Caki2 (cell line): ENCODE results near the gene SNCAIP. TPM values are rescaled to one million over a fixed set of nuclear protein-coding genes. Genes with fewer than 3 reads are reported as not detected.
A peak's percentile ranks its signal among the peaks of the same experiment; 100 is the strongest.

Experiments
- DNase-seq: peaks from one replicate; pipeline ENCODE4 v3.0.0-alpha.2; 2015; ENCODE audit warnings: low read depth
- in situ Hi-C: cut with HindIII; loops from 2 replicates; pipeline ENCODE4 v1.10.0; 2016; ENCODE audit warnings: low sequenced_read_pairs, low pct_unique_long_range_greater_than_20kb, mixed read lengths
- total RNA-seq: library from RNA; depleted of rRNA; stranded (reverse); fragments of >200 nt; shearing (Covaris generic); gene quantifications from 2 replicates; pipeline ENCODE4 v1.2.3, GENCODE V29; 2014; ENCODE audit warnings: low replicate concordance

Gene SNCAIP
- total RNA-seq, 1 experiment from 2014 or later, result not detected

GRCh38 chr5:122408592-122409224, 96.7 kb downstream of the SNCAIP start:
- in situ Hi-C loops, result no loop called here

DNA sequence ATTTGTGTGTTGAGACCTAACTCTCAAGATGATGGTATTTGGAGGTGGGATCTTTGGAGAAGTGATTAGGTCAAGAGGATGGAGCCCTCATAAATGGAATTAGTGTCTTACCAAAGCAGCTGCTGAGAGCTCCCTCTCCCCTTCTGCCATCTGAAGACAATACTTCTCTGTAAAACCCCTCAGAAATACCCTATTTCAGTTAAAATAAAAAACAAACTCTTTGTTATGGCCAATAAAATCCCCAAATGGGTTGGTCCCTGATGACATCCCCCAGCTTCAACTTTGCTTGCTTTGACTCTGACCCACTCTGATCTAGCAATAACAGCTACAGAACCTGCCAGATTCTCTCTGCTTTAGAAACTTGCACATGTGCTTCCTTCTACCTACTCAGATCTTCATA, 100.9 kb downstream of the SNCAIP start:
- in situ Hi-C loops, result no loop called here
- no peak for DNase-seq

More at GRCh38 chr5:122408592-122409224, 96.7 kb downstream of the SNCAIP start:
- no peak for DNase-seq

DNA sequence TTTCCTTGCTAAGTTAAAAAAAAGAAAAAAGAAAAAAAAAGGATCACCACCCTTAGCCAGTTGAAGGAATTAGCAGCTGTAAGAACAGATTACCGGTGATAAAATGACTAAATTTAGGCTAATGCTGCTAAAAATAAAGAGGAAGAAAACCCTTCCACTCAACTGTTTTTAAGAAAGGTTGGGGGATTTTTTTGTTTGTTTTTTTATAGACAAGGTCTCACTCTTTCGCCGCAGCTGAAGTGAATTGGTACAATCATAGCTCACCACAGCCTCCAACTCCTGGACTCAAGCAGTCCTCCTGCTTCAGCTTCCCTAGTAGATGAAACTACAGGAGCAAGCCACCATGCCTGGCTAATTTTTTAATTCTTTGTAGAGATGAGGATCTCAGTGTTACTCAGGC, 101.7 kb downstream of the SNCAIP start:
- DNase-seq, result no peak
- in situ Hi-C loops, result no loop called here

DNA sequence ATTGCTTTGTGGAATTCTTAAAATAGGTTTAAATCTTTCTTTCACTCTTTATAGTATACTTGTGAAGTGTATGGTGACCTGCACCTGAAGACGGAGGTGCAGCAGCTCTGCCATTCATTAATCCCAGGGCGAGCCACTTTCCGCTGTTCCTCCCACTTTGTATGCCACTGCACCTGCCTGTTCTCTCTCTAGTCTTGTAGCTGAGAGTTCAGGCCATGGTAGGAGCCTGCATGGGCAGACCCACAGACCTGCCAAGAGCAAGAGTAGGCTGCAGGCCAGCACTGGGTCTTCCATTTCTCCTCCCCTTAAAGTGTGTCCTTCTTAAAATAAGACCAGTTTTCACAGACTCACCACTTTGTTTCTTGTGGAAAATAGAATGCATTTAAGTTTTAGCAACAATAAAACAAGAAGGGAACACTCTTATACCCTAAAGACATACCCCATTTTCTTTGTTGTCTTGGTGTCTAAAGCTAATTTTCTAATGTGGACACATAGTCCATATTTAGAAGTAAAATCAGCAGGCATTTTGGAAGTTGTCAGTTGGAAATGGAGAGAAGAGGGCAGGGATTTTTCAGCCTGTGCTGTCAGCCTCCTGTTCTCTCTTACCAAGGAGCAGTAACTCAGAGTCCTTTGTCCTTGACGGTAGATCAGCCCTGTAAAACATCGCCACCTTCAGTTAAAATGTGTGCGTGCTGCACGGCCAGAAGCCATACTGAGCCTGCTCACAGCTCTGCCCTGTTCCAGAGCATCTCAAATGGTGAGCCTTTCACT, 103.2 kb downstream of the SNCAIP start:
- in situ Hi-C loops, result no loop called here
- DNase-seq, result peak; percentile 12

GRCh38 chr5:122415801-122416120, 103.7 kb downstream of the SNCAIP start:
- in situ Hi-C loops, result no loop called here
- DNase-seq, result no peak

GRCh38 chr5:122419142-122419894, 107.3 kb downstream of the SNCAIP start:
- in situ Hi-C loops, result no loop called here
- no peak for DNase-seq

GRCh38 chr5:122420091-122420490, 108.1 kb downstream of the SNCAIP start:
- no peak for DNase-seq
- in situ Hi-C loops, result no loop called here

GRCh38 chr5:122420537-122421236, 108.7 kb downstream of the SNCAIP start:
- in situ Hi-C loops, result no loop called here
- DNase-seq, result no peak

- in situ Hi-C loops, result no loop called here
- no peak for DNase-seq
These were observed 109.5 kb downstream of the SNCAIP start for GRCh38 chr5:122421374-122422079.

- in situ Hi-C loops, result no loop called here
- no peak for DNase-seq
These were observed 111.2 kb downstream of the SNCAIP start for GRCh38 chr5:122423221-122423620.

GRCh38 chr5:122424132-122424531, 112.1 kb downstream of the SNCAIP start:
- in situ Hi-C loops, result no loop called here
- DNase-seq, result no peak

DNA sequence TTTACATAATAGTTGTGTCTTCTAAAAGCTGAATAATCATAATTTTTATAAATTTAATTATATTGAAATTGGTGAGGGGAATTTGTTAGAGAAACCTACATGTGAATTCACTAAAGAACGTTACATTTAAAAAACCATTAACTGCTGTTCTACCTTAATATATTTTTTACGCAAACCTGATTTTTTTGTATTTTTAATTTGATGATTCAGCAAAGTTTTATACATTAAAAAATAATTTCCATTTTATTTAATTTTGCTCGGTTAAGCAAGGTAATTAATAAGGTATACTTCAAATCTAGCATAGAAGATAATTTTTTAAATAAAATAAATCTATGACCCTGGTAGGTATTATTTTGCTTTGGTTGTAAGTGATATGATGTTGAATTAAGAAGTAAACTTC, 114.3 kb downstream of the SNCAIP start:
- in situ Hi-C loops, result no loop called here
- no peak for DNase-seq

DNA sequence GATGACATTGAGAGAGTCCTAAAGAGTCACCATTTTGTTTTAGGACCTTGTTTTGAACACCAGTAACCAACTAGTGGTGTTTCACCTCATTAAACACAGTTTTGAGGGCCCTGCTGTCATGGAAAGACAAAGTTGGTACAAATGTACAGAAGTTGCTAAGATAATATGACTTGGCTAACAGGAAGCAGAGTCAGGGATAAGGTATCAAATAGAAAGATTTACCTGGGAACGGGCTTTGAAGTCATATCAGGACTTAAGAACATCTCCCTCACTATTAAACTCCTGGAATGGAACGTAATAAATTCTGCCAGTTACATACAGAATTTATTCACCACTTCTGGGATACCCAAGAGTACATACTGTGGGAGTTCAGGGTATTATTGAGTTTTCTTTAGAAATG, 115.6 kb downstream of the SNCAIP start:
- in situ Hi-C loops, result no loop called here
- DNase-seq, result no peak

DNA sequence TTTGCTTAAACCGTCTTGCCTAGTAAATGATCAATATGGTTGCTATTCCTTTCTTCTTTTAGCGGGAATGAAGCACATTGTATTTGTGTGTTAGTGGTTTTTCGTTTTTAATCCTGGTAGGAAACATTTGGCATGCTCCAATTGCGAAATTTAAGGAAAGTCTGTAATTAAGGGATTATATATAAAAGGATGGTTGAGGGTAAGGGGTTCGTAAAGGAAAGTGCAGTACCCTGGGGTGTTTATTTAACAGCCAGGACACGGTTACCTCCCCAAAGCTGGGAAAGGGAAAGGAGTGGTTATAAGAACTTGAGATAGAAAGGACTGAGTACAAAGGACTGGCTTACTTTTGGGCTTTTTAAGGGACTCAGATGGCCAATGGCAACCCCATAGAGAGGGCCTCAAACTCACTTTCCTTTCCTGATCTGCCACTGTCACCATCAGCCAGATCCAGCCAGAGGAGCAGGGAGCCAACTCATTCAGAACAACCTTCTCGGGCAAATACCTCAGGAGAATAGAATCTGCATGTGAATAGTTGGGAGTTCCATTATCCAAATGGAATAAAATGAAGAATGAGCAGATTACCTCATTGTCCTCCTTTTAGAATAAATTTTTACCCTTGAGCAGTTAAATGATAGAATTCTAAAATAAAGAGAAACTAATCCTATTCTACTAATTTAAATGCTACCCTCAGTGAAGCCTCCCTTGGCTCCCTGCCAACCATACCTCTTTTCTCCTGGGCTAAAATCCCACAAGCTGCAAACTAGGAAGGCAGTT, 117.7 kb downstream of the SNCAIP start:
- in situ Hi-C loops, result no loop called here
- no peak for DNase-seq

DNA sequence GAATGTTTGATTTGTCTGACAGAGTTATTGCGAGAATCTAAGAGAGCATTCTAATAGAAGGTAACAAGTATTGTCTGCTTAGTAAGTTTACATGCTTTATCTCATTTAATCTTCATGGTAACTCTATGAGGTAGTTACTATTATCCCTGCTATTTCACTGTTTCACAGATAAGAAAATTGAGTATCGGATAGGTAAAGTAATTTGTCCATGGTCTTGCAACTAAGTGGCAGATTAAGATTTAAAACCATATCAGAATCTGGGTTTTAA, 118.2 kb downstream of the SNCAIP start:
- DNase-seq, result no peak
- in situ Hi-C loops, result no loop called here

DNA sequence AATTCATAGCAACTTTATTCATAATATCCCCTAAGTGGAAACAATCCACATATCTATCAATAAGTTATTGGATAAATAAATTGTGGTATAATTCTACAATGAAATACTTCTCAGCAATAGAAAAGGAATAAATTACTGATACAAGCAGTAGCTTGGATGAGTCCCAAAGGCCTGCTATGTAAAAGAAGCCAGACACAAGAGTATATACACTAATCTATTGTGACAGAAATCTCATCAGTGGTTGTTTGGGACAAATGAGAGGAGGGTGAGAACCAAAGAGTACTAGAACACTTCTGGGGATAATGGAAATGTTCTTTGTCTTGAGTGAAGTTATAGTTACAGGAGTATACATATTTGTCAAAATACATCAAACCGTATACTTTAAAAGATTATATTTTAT, 119.3 kb downstream of the SNCAIP start:
- DNase-seq, result no peak
- in situ Hi-C loops, result no loop called here

- in situ Hi-C loops, result no loop called here
- no peak for DNase-seq
These were observed 122.4 kb downstream of the SNCAIP start for GRCh38 chr5:122434205-122434970.
